Measurements from ENCODE around the gene ATG2B. TPM values are rescaled to one million over a fixed set of nuclear protein-coding genes. Genes with fewer than 3 reads are reported as not detected.
"Not testable (repeated sequence)": the region's sequence is repeated elsewhere in the genome, so short reads cannot be mapped to it uniquely, and the experiment has no call there.

Gene ATG2B
- polyA plus RNA-seq, 1 donor: 47.8 TPM

- no peak for DNase-seq
These were observed 110.7 kb downstream of the ATG2B start for GRCh38 chr14:96252323-96252998.

GRCh38 chr14:96251656-96252155 lies 111.4 kb downstream of the ATG2B start:
- DNase-seq: no peak

- no peak for DNase-seq
These were observed 112.7 kb downstream of the ATG2B start for GRCh38 chr14:96250485-96250884.

- DNase-seq: no peak
These were observed 114.1 kb downstream of the ATG2B start for GRCh38 chr14:96249029-96249428.

- DNase-seq: no peak
These were observed 116.1 kb downstream of the ATG2B start for GRCh38 chr14:96247031-96247430.

- DNase-seq: no peak
These were observed 116.6 kb downstream of the ATG2B start for GRCh38 chr14:96246539-96246847.

GRCh38 chr14:96245710-96246538 lies 117.2 kb downstream of the ATG2B start:
- DNase-seq: no peak

GRCh38 chr14:96245074-96245473 lies 118.1 kb downstream of the ATG2B start:
- not testable (repeated sequence) for DNase-seq

GRCh38 chr14:96243785-96244184 lies 119.4 kb downstream of the ATG2B start:
- no peak for DNase-seq

GRCh38 chr14:96242126-96242525 lies 121.0 kb downstream of the ATG2B start:
- DNase-seq: no peak

- no peak for DNase-seq
These were observed 122.5 kb downstream of the ATG2B start for GRCh38 chr14:96240641-96241040.

GRCh38 chr14:96239711-96240141 lies 123.4 kb downstream of the ATG2B start:
- no peak for DNase-seq

GRCh38 chr14:96238676-96239265 lies 124.4 kb downstream of the ATG2B start:
- no peak for DNase-seq

GRCh38 chr14:96237641-96238040 lies 125.5 kb downstream of the ATG2B start:
- DNase-seq: no peak

GRCh38 chr14:96235426-96235825 lies 127.7 kb downstream of the ATG2B start:
- DNase-seq: no peak

GRCh38 chr14:96233661-96234060 lies 129.5 kb downstream of the ATG2B start:
- DNase-seq: no peak

- DNase-seq: no peak
These were observed 130.6 kb downstream of the ATG2B start for GRCh38 chr14:96232506-96232905.

GRCh38 chr14:96231526-96232130 lies 131.5 kb downstream of the ATG2B start:
- no peak for DNase-seq

- no peak for DNase-seq
These were observed 132.1 kb downstream of the ATG2B start for GRCh38 chr14:96231056-96231455.

GRCh38 chr14:96229315-96229714 lies 133.8 kb downstream of the ATG2B start:
- DNase-seq: no peak

Measured in left kidney (tissue), 2 donors.